HL-60/S4 treated with phorbol 12-myristate 13-acetate at 8.2 ng/mL for 4 days and 3 days (cell line): ENCODE measurements around the gene PANK2.
"Not testable (repeated sequence)": the region's sequence is repeated elsewhere in the genome, so short reads cannot be mapped to it uniquely, and the experiment has no call there.

Source experiments
- in situ Hi-C: fragments of 300-500 bp; cut with MboI; formaldehyde crosslinking; loops from 2 replicates; pipeline ENCODE4 v1.15.0; 2022; ENCODE audit warnings: low sequenced_read_pairs

The PANK2 gene

GRCh38 chr20:3869839-3870634 lies 19.1 kb upstream of the PANK2 start:
- in situ Hi-C loops: no loop called here

GRCh38 chr20:3871550-3872265 lies 17.5 kb upstream of the PANK2 start:
- in situ Hi-C loops: no loop called here

GRCh38 chr20:3873507-3873906 lies 15.7 kb upstream of the PANK2 start:
- in situ Hi-C loops: no loop called here

GRCh38 chr20:3874194-3874844 lies 14.9 kb upstream of the PANK2 start:
- in situ Hi-C loops: no loop called here

- in situ Hi-C loops: no loop called here
These were observed 13.7 kb upstream of the PANK2 start for GRCh38 chr20:3875378-3875974.

- in situ Hi-C loops: no loop called here
These were observed 13.2 kb upstream of the PANK2 start for GRCh38 chr20:3876000-3876399.

GRCh38 chr20:3876676-3877075 lies 12.5 kb upstream of the PANK2 start:
- in situ Hi-C loops: no loop called here

- in situ Hi-C loops: not testable (repeated sequence)
These were observed 10.3 kb upstream of the PANK2 start for GRCh38 chr20:3878921-3879274.

DNA sequence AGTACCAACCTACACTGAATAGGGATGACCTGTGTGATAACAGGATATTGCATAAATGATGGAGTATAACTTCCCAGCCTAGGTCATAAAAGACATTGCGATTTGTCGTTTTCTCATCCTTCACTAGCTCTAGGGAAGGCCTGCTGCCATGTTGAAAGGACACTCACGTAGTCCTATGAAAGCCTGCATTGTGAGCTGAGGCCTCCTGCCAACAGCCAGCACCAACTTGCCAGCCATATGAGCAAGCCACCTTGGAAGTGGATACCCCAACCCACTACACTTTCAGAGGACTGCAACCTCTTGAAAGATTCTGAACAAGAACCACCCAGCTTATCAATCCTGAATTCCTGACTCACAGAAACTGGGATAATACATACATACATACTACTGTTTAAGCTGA lies 3.5 kb upstream of the PANK2 start:
- in situ Hi-C loops: no loop called here

- in situ Hi-C loops: no loop called here
These were observed 1.1 kb upstream of the PANK2 start for GRCh38 chr20:3887876-3888620.

DNA sequence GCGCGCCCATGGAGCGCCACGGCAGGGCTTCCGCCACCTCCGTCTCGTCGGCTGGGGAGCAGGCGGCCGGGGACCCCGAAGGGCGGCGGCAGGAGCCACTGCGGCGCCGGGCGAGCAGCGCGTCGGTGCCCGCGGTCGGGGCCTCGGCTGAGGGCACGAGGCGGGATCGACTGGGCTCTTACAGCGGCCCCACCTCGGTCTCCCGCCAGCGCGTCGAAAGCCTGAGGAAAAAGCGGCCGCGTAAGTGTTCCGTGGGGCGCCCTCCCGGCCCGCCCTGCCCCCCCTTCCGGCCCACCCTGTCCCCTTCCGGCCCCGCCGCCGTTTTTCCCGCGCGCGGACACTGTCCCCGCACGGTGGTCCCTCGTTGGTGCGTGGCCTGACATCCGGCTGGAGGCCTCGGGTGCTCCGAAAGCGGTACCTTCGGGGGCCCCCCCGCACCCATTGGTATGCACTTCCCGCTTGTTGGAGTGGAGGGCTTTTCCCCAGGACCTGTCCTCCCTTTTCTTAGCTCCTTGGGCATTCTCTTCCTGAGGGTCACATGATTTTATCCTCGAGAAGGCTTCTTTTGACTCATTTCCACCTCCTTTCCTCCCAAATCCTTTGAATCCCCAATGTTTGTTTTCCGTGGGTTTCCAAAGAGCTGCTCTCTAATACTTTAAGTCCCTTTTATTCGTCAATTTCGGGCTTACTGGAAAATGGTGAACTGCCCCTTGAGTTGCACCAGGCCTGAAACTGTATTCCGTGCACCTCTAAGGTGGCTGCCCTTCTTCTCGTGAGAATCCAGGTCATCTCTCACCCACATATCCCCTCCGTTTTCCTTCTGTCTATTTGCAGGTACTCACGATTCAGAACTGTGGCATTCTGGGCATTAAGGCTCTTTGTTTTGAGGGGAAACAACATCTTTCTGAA lies 556 bp downstream of the PANK2 start:
- in situ Hi-C loops: no loop called here

GRCh38 chr20:3890398-3890751 lies 1.2 kb downstream of the PANK2 start:
- in situ Hi-C loops: no loop called here

- in situ Hi-C loops: no loop called here
These were observed 2.1 kb downstream of the PANK2 start for GRCh38 chr20:3890999-3891929.

DNA sequence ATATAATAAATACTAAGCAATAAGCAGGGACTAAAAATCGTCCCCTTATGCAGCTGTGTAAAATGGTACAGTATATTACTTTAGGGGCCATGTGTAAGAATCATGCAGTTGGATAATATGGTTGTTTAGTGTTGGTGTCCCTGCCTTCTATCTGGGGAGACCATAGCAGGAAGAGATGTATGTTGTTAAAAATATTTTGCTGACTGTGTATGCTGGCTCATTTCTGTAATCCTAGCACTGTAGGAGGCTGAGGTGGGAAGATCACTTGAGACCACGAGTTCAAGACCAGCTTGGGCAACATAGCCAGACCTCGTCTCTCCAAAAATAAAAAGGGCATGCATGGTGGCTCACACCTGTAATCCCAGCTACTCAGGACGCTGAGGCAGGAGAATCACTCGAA lies 5.6 kb downstream of the PANK2 start:
- in situ Hi-C loops: no loop called here

GRCh38 chr20:3896302-3896701 lies 7.1 kb downstream of the PANK2 start:
- in situ Hi-C loops: no loop called here

DNA sequence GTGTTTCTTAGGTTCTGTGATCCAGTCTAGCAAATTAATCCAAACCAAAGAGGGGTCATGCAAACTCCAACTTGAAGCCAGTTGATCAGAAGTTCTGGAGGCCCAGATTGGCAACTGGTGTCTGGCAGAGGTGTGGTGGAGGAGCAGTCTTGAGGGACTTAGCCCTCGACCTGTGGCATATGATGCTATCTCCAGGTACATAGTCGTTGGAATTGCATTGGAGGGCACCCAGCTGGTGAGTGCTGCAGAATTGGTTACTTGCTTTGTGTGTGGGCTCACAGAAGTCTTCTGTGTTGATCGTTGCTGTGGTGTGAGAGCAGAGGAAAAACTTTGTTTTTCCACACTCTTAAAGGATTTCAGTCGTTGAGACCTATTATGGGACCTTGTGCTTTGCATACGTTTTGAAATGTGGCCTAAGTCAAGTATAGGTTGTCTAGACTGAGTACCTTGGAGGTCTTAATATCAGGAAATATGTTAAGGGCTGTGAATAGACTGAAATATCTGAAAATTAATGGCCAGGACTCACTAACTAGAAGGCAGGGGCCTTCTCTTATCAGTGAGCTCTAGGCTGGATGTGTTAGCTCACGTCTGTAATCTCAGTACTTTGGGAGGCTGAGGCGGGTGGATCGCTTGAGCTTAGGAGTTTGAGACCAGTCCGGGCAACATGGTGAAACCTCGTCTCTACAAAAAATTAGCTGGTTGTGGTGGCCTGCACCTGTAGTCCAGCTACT lies 7.8 kb downstream of the PANK2 start:
- in situ Hi-C loops: no loop called here

DNA sequence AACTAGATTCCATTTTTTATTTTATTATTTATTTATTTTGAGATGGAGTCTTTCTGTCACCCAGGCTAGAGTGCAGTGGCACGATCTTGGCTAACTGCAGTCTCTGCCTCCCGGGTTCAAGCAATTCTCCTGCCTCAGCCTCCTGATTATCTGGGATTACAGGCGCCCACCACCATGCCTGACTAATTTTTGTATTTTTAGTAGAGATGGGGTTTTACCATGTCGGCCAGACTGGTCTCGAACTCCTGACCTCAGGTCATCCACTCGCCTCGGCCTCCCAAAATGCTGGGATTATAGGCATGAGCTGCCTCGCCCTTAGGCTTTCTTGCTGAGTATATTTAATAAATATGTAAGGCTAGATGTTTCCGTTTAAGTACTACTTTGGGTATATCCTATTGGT lies 9.0 kb downstream of the PANK2 start:
- in situ Hi-C loops: not testable (repeated sequence)

GRCh38 chr20:3898639-3899038 lies 9.5 kb downstream of the PANK2 start:
- in situ Hi-C loops: no loop called here
